Measurements from ENCODE around the gene ATF6B.
A peak's percentile ranks its signal among the peaks of the same experiment; 100 is the strongest.

Gene ATF6B

DNA sequence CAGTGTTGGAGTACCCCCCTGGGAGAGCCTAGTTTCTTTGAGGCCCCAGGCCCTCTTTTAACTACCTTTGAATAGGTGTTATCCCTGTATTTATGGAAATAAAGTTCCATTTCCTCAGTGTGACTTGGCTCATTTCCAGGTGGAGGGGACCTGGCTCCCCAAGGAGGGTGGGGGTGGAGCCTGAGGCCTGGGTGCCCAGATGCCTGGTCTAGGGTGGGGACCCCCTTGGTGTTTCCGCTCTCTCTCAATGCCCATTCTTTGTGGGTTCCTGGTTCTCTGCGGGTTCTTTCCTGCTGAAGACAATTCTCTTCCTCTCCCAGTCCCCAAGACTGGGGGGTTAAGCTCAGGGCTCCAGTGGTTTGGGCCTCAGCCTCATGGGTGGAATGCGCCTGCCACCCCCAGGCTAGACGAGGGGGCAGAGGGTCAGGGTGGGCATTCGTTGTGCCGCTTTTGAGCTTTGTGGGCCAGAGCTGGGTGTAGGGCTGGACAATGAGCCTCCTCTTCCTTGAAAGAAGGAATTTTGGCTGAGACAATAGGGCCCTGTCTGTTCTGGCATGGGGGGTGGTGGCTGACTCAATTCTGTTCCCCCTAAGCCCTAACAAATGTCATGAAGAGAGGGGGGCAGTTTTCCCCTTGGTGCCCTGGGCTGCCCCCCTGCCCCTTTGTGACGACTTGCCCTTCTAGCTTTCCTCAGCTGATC lies 35.7 kb upstream of the ATF6B start:
- no peak overlapping the region for H3K4me2 ChIP-seq (ENCODE audit: low read length)
- no peaks in the 10 kb centered on the region for H3K36me3 ChIP-seq (replicated peaks; ENCODE audit: low read depth, low read length)
- no peak overlapping the region for H2AFZ ChIP-seq (ENCODE audit: low read depth, low read length)
- H3K4me3 ChIP-seq (ENCODE audit: low read length), result no peak overlapping the region
- H3K27me3 ChIP-seq (ENCODE audit: low read depth, low read length), result no peaks in the 10 kb centered on the region
- no peak overlapping the region for H3K9ac ChIP-seq (ENCODE audit: low read length)
- H3K27ac ChIP-seq (ENCODE audit: low read length), result no peak overlapping the region
- no peaks in the 10 kb centered on the region for H4K20me1 ChIP-seq (ENCODE audit: insufficient read depth, low read length)
- peaks cover 6% of the 10 kb centered on the region for H3K4me1 ChIP-seq (ENCODE audit: low read length)
- TF ChIP-seq EZH2phosphoT487 (IDR thresholded peaks at IDR 0.05; ENCODE audit: low read depth), result no peak
- TF ChIP-seq, protein P1, sequence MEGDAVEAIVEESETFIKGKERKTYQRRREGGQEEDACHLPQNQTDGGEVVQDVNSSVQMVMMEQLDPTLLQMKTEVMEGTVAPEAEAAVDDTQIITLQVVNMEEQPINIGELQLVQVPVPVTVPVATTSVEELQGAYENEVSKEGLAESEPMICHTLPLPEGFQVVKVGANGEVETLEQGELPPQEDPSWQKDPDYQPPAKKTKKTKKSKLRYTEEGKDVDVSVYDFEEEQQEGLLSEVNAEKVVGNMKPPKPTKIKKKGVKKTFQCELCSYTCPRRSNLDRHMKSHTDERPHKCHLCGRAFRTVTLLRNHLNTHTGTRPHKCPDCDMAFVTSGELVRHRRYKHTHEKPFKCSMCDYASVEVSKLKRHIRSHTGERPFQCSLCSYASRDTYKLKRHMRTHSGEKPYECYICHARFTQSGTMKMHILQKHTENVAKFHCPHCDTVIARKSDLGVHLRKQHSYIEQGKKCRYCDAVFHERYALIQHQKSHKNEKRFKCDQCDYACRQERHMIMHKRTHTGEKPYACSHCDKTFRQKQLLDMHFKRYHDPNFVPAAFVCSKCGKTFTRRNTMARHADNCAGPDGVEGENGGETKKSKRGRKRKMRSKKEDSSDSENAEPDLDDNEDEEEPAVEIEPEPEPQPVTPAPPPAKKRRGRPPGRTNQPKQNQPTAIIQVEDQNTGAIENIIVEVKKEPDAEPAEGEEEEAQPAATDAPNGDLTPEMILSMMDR (IDR thresholded peaks at IDR 0.05; ENCODE audit: low read depth, low read length), result no peak
- H3K9me3 ChIP-seq (ENCODE audit: insufficient read depth, low read length), result no peaks in the 10 kb centered on the region
- no peaks in the 10 kb centered on the region for H3K79me2 ChIP-seq (ENCODE audit: low read length)

DNA sequence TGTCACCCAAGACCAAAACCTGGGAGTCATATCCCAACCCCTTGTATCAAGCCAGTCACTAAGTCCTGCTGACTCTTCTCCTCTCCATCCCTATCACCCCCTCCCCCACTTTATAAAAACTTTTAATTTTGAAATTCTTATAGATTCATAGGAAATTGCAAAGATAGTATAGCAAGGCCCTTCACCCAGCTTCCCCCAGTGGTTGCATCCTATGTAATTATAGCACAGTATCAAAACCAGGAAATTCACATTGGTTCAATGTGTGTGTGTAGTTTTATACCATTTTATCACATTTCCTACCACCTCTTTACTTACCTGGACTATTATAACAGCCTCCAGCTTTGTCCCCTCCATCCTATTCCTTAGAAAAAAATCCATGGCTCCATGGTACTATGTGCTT lies 30.0 kb upstream of the ATF6B start:
- H3K9me3 ChIP-seq (ENCODE audit: insufficient read depth, low read length), result no peaks in the 10 kb centered on the region
- no peaks in the 10 kb centered on the region for H3K36me3 ChIP-seq (replicated peaks; ENCODE audit: low read depth, low read length)
- no peaks in the 10 kb centered on the region for H4K20me1 ChIP-seq (ENCODE audit: insufficient read depth, low read length)
- no peak overlapping the region for H2AFZ ChIP-seq (ENCODE audit: low read depth, low read length)
- no peaks in the 10 kb centered on the region for H3K79me2 ChIP-seq (ENCODE audit: low read length)
- H3K4me3 ChIP-seq (ENCODE audit: low read length), result no peak overlapping the region
- TF ChIP-seq, protein P1 (IDR thresholded peaks at IDR 0.05; ENCODE audit: low read depth, low read length), result no peak
- TF ChIP-seq EZH2phosphoT487 (IDR thresholded peaks at IDR 0.05; ENCODE audit: low read depth), result no peak
- H3K4me2 ChIP-seq (ENCODE audit: low read length), result no peak overlapping the region
- H3K27me3 ChIP-seq (ENCODE audit: low read depth, low read length), result no peaks in the 10 kb centered on the region
- no peak overlapping the region for H3K9ac ChIP-seq (ENCODE audit: low read length)
- H3K27ac ChIP-seq (ENCODE audit: low read length), result no peak overlapping the region
- H3K4me1 ChIP-seq (ENCODE audit: low read length), result peaks cover 7% of the 10 kb centered on the region

DNA sequence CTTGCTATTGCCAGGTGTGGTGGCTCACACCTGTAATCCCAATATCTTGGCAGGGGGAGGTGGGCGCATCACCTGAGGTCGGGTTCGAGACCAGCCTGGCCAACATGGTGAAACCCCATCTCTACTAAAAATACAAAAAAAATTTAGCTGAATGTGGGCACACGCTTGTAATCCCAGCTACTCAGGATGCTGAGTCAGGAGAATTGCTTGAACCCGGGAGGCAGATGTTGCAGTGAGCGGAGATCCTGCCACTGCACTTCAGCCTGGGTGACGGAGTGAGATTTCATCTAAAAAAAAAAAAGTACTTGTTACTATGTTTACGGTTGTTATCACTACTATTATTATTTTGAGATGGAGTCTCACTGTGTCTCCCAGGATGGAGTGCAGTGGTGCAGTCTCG lies 28.8 kb upstream of the ATF6B start:
- TF ChIP-seq EZH2phosphoT487 (IDR thresholded peaks at IDR 0.05; ENCODE audit: low read depth), result no peak
- TF ChIP-seq, protein P1 (IDR thresholded peaks at IDR 0.05; ENCODE audit: low read depth, low read length), result no peak
- Histone ChIP-seq H3K4me1 (ENCODE audit: low read length) (peaks cover 8% of the 10 kb centered on the region), H4K20me1 (ENCODE audit: insufficient read depth, low read length) (no peaks in the 10 kb centered on the region)

DNA sequence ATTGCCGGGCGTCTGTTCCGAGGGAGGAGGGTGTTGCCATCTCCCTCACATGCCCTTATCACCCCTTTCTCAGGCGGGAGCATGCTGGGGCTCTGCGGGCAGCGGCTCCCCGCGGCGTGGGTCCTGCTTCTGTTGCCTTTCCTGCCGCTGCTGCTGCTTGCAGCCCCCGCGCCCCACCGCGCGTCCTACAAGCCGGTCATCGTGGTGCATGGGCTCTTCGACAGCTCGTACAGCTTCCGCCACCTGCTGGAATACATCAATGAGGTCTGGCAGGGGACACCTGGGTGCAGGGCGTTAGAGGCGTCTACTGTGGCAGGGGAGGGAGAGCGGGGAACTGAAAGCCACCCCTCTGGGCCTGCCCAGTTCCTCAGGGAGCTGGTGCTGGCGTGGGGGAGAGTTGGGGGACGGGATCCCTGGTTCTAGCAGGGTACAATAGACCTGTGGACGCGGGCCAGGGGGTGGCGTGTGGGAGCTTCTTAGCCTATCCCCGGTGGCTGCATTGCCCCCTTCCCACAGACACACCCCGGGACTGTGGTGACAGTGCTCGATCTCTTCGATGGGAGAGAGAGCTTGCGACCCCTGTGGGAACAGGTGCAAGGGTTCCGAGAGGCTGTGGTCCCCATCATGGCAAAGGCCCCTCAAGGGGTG lies 26.6 kb upstream of the ATF6B start:
- no peaks in the 10 kb centered on the region for H4K20me1 ChIP-seq (ENCODE audit: insufficient read depth, low read length)
- H3K36me3 ChIP-seq (replicated peaks; ENCODE audit: low read depth, low read length), result no peaks in the 10 kb centered on the region
- H2AFZ ChIP-seq (ENCODE audit: low read depth, low read length), result peak overlapping the region; percentile 97; the same call in 1 of the 2 replicates
- H3K9ac ChIP-seq (ENCODE audit: low read length), result peak overlapping the region; percentile 75
- peak overlapping the region; percentile 84 for H3K4me2 ChIP-seq (ENCODE audit: low read length)
- H3K79me2 ChIP-seq (ENCODE audit: low read length), result no peaks in the 10 kb centered on the region
- TF ChIP-seq EZH2phosphoT487 (IDR thresholded peaks at IDR 0.05; ENCODE audit: low read depth), result no peak
- TF ChIP-seq, protein P1 (IDR thresholded peaks at IDR 0.05; ENCODE audit: low read depth, low read length), result peak; percentile 57
- H3K9me3 ChIP-seq (ENCODE audit: insufficient read depth, low read length), result no peaks in the 10 kb centered on the region
- no peak overlapping the region for H3K27ac ChIP-seq (ENCODE audit: low read length)
- H3K4me1 ChIP-seq (ENCODE audit: low read length), result peaks cover 8% of the 10 kb centered on the region
- H3K27me3 ChIP-seq (ENCODE audit: low read depth, low read length), result no peaks in the 10 kb centered on the region
- H3K4me3 ChIP-seq (ENCODE audit: low read length), result peak overlapping the region; percentile 96

More for the DNA sequence above, 28.8 kb upstream of the ATF6B start:
- Histone ChIP-seq H3K4me3 (ENCODE audit: low read length) (no peak overlapping the region), H3K9me3 (ENCODE audit: insufficient read depth, low read length) (no peaks in the 10 kb centered on the region), H3K36me3 (replicated peaks; ENCODE audit: low read depth, low read length) (no peaks in the 10 kb centered on the region), H3K79me2 (ENCODE audit: low read length) (no peaks in the 10 kb centered on the region), H3K27ac (ENCODE audit: low read length) (no peak overlapping the region), H3K4me2 (ENCODE audit: low read length) (no peak overlapping the region), H2AFZ (ENCODE audit: low read depth, low read length) (no peak overlapping the region), H3K9ac (ENCODE audit: low read length) (no peak overlapping the region), H3K27me3 (ENCODE audit: low read depth, low read length) (no peaks in the 10 kb centered on the region)
